H9 (cell line): ENCODE measurements around the gene AP1S1. TPM values are rescaled to one million over a fixed set of nuclear protein-coding genes. Genes with fewer than 3 reads are reported as not detected.

Source experiments
- DNase-seq: peaks from one replicate; pipeline ENCODE4 v3.0.0-alpha.2; 2017
- H2AFZ ChIP-seq: one replicate; pipeline ENCODE4 v1.6.1; 2013; ENCODE audit warnings: mild to moderate bottlenecking, low read length, control low read depth, moderate library complexity
- H2AK5ac ChIP-seq: 2 replicates; pipeline ENCODE4 v1.6.1; 2013; ENCODE audit warnings: low read length, control low read depth, mixed read lengths; ENCODE audit not compliant: insufficient read length
- H2BK120ac ChIP-seq: one replicate; pipeline ENCODE4 v1.6.1; 2013; ENCODE audit warnings: low read depth, mild to moderate bottlenecking, low read length, control low read depth, inconsistent platforms; ENCODE audit not compliant: poor library complexity, severe bottlenecking
- H2BK12ac ChIP-seq: 2 replicates; pipeline ENCODE4 v1.6.1; 2013; ENCODE audit warnings: low read length, control low read depth, mixed read lengths, low read depth; ENCODE audit not compliant: insufficient read length
- H2BK15ac ChIP-seq: 2 replicates; pipeline ENCODE4 v1.6.1; 2013; ENCODE audit warnings: low read depth, low read length, control low read depth
- H2BK20ac ChIP-seq: one replicate; pipeline ENCODE4 v1.6.1; 2013; ENCODE audit warnings: low read depth, mild to moderate bottlenecking, low read length, control low read depth, inconsistent platforms; ENCODE audit not compliant: poor library complexity, severe bottlenecking
- H2BK5ac ChIP-seq: 2 replicates; pipeline ENCODE4 v1.6.1; 2013; ENCODE audit warnings: low read length, control low read depth, mixed read lengths; ENCODE audit not compliant: insufficient read length
- H3K14ac ChIP-seq: 2 replicates; pipeline ENCODE4 v1.6.1; 2013; ENCODE audit warnings: low read length, control low read depth; ENCODE audit not compliant: insufficient read depth
- H3K18ac ChIP-seq: 2 replicates; pipeline ENCODE4 v1.6.1; 2013; ENCODE audit warnings: low read depth, mild to moderate bottlenecking, mixed read lengths, low read length, control low read depth; ENCODE audit not compliant: insufficient read length
- H3K23ac ChIP-seq: 2 replicates; pipeline ENCODE4 v1.6.1; 2013; ENCODE audit warnings: low read length, control low read depth, mixed read lengths, low read depth; ENCODE audit not compliant: insufficient read length
- H3K23me2 ChIP-seq: 2 replicates; pipeline ENCODE4 v1.6.1; 2013; ENCODE audit warnings: low read depth, mild to moderate bottlenecking, mixed read lengths, low read length, control low read depth; ENCODE audit not compliant: insufficient read length, poor library complexity, severe bottlenecking
- H3K27ac ChIP-seq: 2 replicates; pipeline ENCODE4 v1.5.1; 2013; ENCODE audit warnings: low read length, control low read depth, mixed read lengths, low read depth; ENCODE audit not compliant: insufficient read length
- H3K27me3 ChIP-seq: 2 replicates; pipeline ENCODE4 v1.6.1; 2013; ENCODE audit warnings: low read length, control low read depth, inconsistent platforms; ENCODE audit not compliant: insufficient read depth
- H3K4ac ChIP-seq: 2 replicates; pipeline ENCODE4 v1.6.1; 2013; ENCODE audit warnings: low read depth, mild to moderate bottlenecking, control low read depth, inconsistent platforms, low read length, moderate library complexity
- H3K4me1 ChIP-seq: 2 replicates; pipeline ENCODE4 v1.6.1; 2013; ENCODE audit warnings: low read length, control low read depth, inconsistent platforms; ENCODE audit not compliant: insufficient read depth
- H3K4me2 ChIP-seq: 2 replicates; pipeline ENCODE4 v1.6.1; 2013; ENCODE audit warnings: low read length, control low read depth, mixed read lengths; ENCODE audit not compliant: insufficient read length, insufficient read depth
- H3K56ac ChIP-seq: 2 replicates; pipeline ENCODE4 v1.6.1; 2013; ENCODE audit warnings: low read depth, mild to moderate bottlenecking, mixed read lengths, low read length, control low read depth; ENCODE audit not compliant: insufficient read length
- H3K79me1 ChIP-seq: 2 replicates; pipeline ENCODE4 v1.6.1; 2013; ENCODE audit warnings: low read depth, mild to moderate bottlenecking, moderate library complexity, low read length, control low read depth, inconsistent platforms; ENCODE audit not compliant: insufficient read depth, poor library complexity, severe bottlenecking
- H3K79me2 ChIP-seq: 2 replicates; pipeline ENCODE4 v1.6.1; 2013; ENCODE audit warnings: low read length, control low read depth, inconsistent platforms; ENCODE audit not compliant: insufficient read depth
- H3K9ac ChIP-seq: 2 replicates; pipeline ENCODE4 v1.6.1; 2013; ENCODE audit warnings: low read length, control low read depth, mixed read lengths; ENCODE audit not compliant: insufficient read length; ENCODE audit errors: extremely low read depth
- H3K9me3 ChIP-seq: one replicate; pipeline ENCODE4 v1.6.1; 2013; ENCODE audit warnings: low read depth, low read length, inconsistent platforms; ENCODE audit not compliant: control insufficient read depth
- H3T11ph ChIP-seq: one replicate; pipeline ENCODE4 v1.6.1; 2013; ENCODE audit warnings: mild to moderate bottlenecking, low read length, control low read depth, inconsistent platforms
- H4K20me1 ChIP-seq: one replicate; pipeline ENCODE4 v1.6.1; 2013; ENCODE audit not compliant: control insufficient read depth, insufficient read length, insufficient read depth
- H4K5ac ChIP-seq: 2 replicates; pipeline ENCODE4 v1.6.1; 2013; ENCODE audit warnings: low read depth, mild to moderate bottlenecking, mixed read lengths, low read length, control low read depth; ENCODE audit not compliant: insufficient read length
- H4K8ac ChIP-seq: replicated peaks from 2 replicates; pipeline ENCODE4 v1.6.1; 2013; ENCODE audit warnings: low read length, control low read depth, mixed read lengths, low read depth; ENCODE audit not compliant: insufficient read length
- H4K91ac ChIP-seq: 2 replicates; pipeline ENCODE4 v1.6.1; 2013; ENCODE audit warnings: low read depth, mild to moderate bottlenecking, moderate library complexity, mixed read lengths, low read length, control low read depth; ENCODE audit not compliant: insufficient read length
- H3K27ac Mint-ChIP-seq, 3 experiments: 2 replicates in 2 of 3; 3 replicates in 1 of 3; pipeline ENCODE4 v1.8.0; 2020 to 2021; ENCODE audit warnings: mixed read lengths in 3 of 3, mild to moderate bottlenecking in 1 of 3, moderate library complexity in 1 of 3
- H3K27me3 Mint-ChIP-seq: 2 replicates; pipeline ENCODE4 v1.8.0; 2021; ENCODE audit warnings: low read depth, mild to moderate bottlenecking, moderate library complexity, mixed read lengths
- H3K36me3 Mint-ChIP-seq, 3 experiments: 2 replicates in 2 of 3; 3 replicates in 1 of 3; pipeline ENCODE4 v1.8.0; 2020 to 2021; ENCODE audit warnings: low read depth in 3 of 3, mixed read lengths in 3 of 3; ENCODE audit not compliant: insufficient read depth in 1 of 3
- H3K4me1 Mint-ChIP-seq, 2 experiments: 2 replicates each; pipeline ENCODE4 v1.8.0; 2020; ENCODE audit warnings: mixed read lengths in 2 of 2
- H3K4me3 Mint-ChIP-seq, 2 experiments: 2 replicates in 1 of 2; 3 replicates in 1 of 2; pipeline ENCODE4 v1.8.0; 2020 to 2021; ENCODE audit warnings: mild to moderate bottlenecking in 2 of 2, mixed read lengths in 2 of 2, moderate library complexity in 1 of 2
- H3K9me3 Mint-ChIP-seq, 2 experiments: 2 replicates in 1 of 2; 3 replicates in 1 of 2; pipeline ENCODE4 v1.8.0; 2020; ENCODE audit warnings: mild to moderate bottlenecking in 2 of 2, mixed read lengths in 2 of 2, moderate library complexity in 1 of 2
- CTCF ChIP-seq: fragments of 200-600 bp; sonication (generic); conservative IDR thresholded peaks from 3 replicates; pipeline ENCODE4 v1.8.0; 2021; ENCODE audit warnings: antibody characterized with exemption, mild to moderate bottlenecking
- WGBS: extraction: QIAGEN DNeasy Blood & Tissue Kit; methylation state at CpG from one replicate; pipeline ENCODE4 v1.1.7; 2013; ENCODE audit warnings: missing lambda C conversion rate, low lambda C conversion rate, mixed read lengths; ENCODE audit not compliant: insufficient read length; ENCODE audit errors: extremely low coverage; 5-methylcytosine and 5-hydroxymethylcytosine counted together
- total RNA-seq: library from RNA; stranded (reverse); gene quantifications from 2 replicates; pipeline ENCODE4 v1.2.1, GENCODE V29; 2021

AP1S1 gene
- total RNA-seq, 1 experiment from 2014 or later: 65.2 TPM

- no peaks in the 10 kb centered on the region for H3K79me1 ChIP-seq
- no peak overlapping the region for H4K5ac ChIP-seq
- H3K4me3 Mint-ChIP-seq: no peak overlapping the region; a peak in 1 of 5 replicates
- DNase-seq: peak; percentile 65
- TF ChIP-seq CTCF: no peak
- peaks cover 44 to 59% of the 10 kb centered on the region in 2 experiments for H3K4me1 Mint-ChIP-seq
- H3K9ac ChIP-seq: no peak overlapping the region
- no peak overlapping the region for H4K91ac ChIP-seq
- no peak overlapping the region for H4K8ac ChIP-seq
- H3K9me3 Mint-ChIP-seq: no peaks in the 10 kb centered on the region; a peak in 1 of 5 replicates
- no peak overlapping the region for H2AFZ ChIP-seq
- H3K79me2 ChIP-seq: no peaks in the 10 kb centered on the region
- no peaks in the 10 kb centered on the region for H3K9me3 ChIP-seq
- no peak overlapping the region for H2BK5ac ChIP-seq
- no CpG with 5 or more reads among the region's 31 CpGs for WGBS
- no peak overlapping the region for H3K18ac ChIP-seq
- H3K56ac ChIP-seq: no peak overlapping the region
- no peaks in the 10 kb centered on the region; the same call in 1 of the 2 replicates for H3K27me3 ChIP-seq
- H2BK20ac ChIP-seq: no peak overlapping the region
- H3K27ac ChIP-seq: no peak overlapping the region
- peaks cover 20% of the 10 kb centered on the region for H3K23me2 ChIP-seq
- no peak overlapping the region for H2AK5ac ChIP-seq
- H2BK15ac ChIP-seq: no peak overlapping the region
- H3K27ac Mint-ChIP-seq: peak overlapping the region in 2 of 3 experiments; percentile 52 to 54; a peak in 2 of 7 replicates
- peaks cover 6% of the 10 kb centered on the region for H3K27me3 Mint-ChIP-seq
- no peaks in the 10 kb centered on the region for H4K20me1 ChIP-seq
- H3K4me2 ChIP-seq: no peak overlapping the region
- no peak overlapping the region for H3K14ac ChIP-seq
- peaks cover 0 to 25% (median 20%) of the 10 kb centered on the region in 3 experiments; a peak in 4 of 7 replicates for H3K36me3 Mint-ChIP-seq
- H3K23ac ChIP-seq: no peak overlapping the region
- H2BK120ac ChIP-seq: no peak overlapping the region
- H2BK12ac ChIP-seq: no peak overlapping the region
- no peak overlapping the region for H3T11ph ChIP-seq
- H3K4me1 ChIP-seq: peaks cover 7% of the 10 kb centered on the region; the same call in 1 of the 2 replicates
- H3K4ac ChIP-seq: no peak overlapping the region
These were observed 5.7 kb downstream of the AP1S1 start for GRCh38 chr7:101159696-101160674.
